Hematopoietic multipotent progenitor cell treated with erythropoietin and hydrocortisone succinate and interleukin-3 and kit ligand, for 15 days (in vitro differentiated cells): ENCODE data around the gene RASGRP4.

ENCODE experiments used
- DNase-seq: peaks from one replicate; pipeline ENCODE4 v3.0.0-alpha.2; 2015; ENCODE audit warnings: low spot score

The RASGRP4 gene

GRCh38 chr19:38389101-38389925 is 36.7 kb downstream of the RASGRP4 start:
- DNase-seq, result no peak

DNA sequence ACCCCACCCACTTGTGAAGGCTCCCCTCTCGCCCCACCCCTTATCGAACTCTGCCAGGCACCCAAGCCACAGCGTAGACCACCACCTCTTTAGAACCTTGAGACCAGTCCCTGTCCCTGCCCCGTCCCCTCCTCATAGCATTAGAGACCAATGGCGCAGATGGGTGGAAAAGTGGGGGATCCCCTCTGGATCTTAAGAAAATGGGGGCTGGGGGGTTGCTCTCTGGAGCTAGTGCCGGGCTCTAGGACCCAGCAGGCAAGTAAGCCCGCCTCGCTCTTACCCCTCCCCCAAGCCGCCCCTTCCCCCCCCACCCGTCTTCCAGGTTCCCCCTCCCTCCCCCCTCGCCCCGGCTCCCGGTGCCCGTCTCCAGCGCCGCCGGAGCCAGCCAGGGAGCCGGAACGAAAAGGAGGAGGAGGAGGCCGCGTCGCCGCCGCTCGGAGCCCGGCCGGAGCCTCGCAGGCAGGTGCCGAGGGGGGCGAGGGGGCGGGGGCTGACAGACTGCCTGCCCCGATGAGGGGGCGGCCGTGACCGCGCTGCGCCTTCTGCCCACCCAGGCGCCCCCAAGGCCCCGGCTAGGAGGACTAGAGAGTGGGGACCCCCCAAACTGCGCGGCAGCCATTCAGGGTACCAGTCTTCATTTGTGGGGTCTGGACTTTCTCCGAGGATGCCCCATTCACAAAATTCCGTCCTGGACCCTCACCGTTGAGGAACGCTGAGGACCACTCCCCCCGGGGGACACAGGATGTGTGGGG is 37.5 kb downstream of the RASGRP4 start, which contains the start of gene SPRED3:
Gene SPRED3 (plus strand): TSS at position 349 of the 752 bp plus-strand sequence. CDS start 1,606 bp downstream, outside the sequence.
- no peak for DNase-seq

DNA sequence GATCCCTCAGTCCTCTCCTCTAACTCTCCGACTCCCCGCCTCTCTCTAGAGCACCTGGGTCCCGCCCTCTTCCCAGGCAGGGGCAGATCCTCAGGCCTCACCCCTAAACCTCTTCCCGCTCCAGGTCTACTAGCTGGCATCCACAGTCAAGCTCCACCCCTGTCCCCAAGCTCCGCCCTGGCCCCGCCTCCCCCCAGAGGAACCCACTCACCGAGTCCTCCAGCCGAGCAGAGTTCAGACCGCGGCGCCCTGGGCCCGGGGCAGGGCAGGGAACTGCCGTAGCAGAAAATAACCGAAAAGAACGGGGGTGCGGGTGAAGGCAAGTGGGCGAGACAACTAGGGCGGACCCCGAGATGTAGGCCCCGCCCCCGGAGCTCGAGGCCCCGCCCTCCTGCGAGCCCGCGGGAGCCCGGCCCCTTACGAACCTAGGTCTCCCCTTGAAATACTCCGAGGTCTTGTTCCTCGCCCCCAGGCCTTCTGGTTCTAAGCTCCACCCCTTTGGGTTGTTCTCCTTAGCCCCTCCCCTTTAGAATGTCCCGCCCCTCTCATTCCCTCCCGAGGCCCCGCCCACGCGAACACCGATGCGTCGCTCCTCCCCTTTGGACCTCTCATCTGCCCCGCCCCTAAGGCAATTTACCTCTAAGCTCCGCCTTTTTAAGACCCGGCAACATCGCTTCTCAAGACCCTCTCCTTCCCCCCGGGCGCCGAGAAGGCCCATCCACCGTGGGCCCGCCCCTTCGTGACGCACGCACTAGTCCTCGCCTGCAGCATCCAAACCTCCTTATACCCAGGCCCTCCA is 38.3 kb downstream of the RASGRP4 start, which contains the start of gene GGN:
Gene GGN (minus strand): TSS at position 485 of the 799 bp plus-strand sequence. CDS start 773 bp downstream, outside the sequence.
- peak; percentile 74 for DNase-seq

GRCh38 chr19:38386971-38387549 is 39.0 kb downstream of the RASGRP4 start:
- no peak for DNase-seq

DNA sequence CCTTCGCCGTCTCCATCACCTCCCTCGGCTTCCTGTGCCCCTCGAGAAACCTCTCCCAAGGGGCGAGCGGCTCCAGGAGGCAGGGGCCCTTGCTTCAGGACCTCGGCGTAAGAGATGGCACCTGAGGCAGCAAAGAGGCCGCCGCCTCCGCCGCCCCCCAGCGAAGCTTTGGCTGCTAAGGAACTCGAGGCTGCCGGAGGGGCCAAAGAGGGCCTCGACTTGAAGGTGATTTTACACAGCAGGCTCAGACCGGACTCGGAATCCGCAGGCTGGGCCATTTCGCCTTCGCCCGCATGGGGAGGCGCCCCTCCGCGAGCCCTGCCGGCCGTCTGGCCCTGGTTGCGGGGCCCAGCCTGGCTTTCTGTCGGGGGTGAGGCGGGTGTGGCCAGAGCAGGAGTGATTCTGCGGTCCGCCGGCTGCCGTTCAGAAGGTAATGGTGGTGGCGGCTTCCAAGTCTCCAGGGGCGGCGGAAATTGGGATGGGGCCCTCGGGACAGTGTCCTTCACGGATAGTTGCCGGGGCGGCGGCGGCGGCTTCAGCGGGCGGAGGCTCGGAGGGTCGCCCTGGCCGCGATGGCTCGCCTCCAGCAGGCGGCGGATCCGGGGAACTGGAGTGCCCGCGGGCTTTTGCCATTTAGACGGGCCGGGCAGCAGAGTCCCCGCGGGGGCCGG is 39.6 kb downstream of the RASGRP4 start:
- no peak for DNase-seq

- no peak for DNase-seq
Observed at GRCh38 chr19:38385804-38386257, 40.2 kb downstream of the RASGRP4 start.

- DNase-seq, result no peak
Observed at GRCh38 chr19:38385057-38385803, 40.8 kb downstream of the RASGRP4 start.

GRCh38 chr19:38384209-38385027 is 41.6 kb downstream of the RASGRP4 start:
- DNase-seq, result peak; percentile 27

GRCh38 chr19:38383743-38384142 is 42.3 kb downstream of the RASGRP4 start:
- DNase-seq, result no peak

DNA sequence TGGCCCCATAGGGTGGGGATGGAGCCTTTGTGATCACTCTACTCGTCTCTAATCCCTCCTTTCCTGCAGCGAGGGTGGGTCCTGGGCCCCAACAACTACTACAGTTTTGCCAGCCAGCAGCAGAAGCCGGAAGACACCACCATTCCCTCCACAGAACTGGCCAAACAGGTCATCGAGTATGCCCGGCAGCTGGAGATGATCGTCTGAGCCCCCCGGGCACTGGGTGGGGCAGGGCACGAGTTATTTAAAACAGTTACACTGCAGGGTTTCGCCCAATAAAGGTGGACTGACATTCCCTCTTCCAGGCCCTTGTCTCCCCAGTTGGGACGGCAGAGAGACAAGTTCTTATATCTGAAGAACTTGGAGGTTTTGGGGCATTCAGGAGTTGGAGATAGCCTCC is 42.8 kb downstream of the RASGRP4 start:
- no peak for DNase-seq

- DNase-seq, result no peak
Observed at GRCh38 chr19:38381138-38381537, 44.9 kb downstream of the RASGRP4 start.

DNA sequence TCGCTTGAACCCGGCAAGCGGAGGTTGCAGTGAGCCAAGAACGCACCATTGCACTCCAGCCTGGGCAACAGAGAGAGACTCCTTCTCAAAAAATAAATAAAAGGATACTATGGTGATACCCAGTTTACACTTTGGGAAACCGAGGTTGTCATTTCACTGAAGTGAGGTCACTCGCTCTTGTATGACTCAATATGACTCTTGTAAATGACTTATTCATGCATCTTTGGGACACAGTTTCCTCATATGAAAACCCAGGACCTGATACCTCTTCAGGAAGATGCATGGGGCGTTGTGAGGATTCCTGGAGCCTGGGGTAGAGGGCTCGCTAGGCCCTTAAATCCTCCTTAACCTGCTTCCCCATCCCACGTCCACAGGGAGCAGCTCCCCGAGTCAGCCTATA is 47.2 kb downstream of the RASGRP4 start:
- DNase-seq, result no peak

DNA sequence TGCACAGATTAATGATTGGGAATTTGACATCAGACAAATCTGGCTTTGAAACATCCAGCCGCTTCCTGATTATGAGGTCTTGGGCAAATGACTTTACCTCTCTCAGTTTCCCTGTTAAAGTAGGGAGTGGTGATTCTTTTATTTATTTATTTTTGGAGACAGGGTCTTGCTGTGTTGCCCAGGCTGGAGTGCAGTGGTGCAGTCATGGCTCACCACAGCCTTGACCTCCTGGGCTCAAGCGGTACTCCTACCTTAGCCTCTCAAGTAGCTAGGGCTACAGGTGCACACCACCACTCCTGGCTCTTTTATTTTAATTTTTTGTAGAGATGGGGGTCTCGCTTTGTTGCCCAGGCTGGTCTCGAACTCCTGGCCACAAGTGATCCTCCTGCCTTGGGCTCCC is 49.0 kb downstream of the RASGRP4 start:
- no peak for DNase-seq

DNA sequence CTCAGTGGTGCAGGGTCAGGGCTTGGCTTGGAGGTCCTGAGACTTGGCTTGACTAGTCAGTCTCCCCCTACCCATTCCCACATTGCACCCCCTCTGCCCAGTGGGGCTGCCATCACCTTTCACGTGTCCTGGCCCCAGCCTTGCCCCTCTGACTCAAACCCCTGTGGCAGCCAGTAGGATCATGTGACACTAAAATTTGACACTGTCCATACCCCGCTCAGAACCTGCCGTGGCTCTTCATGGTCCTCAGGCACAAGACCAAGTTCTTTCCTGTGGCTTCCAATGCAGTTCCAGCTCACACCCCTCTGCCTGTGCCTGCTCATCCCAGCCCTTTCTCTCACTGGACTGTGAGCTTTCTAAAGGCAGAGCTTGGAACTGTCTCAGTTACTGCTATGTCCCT is 49.4 kb downstream of the RASGRP4 start:
- DNase-seq, result no peak

- DNase-seq, result no peak
Observed at GRCh38 chr19:38375748-38376147, 50.3 kb downstream of the RASGRP4 start.

GRCh38 chr19:38375098-38375493 is 50.9 kb downstream of the RASGRP4 start:
- DNase-seq, result no peak

DNA sequence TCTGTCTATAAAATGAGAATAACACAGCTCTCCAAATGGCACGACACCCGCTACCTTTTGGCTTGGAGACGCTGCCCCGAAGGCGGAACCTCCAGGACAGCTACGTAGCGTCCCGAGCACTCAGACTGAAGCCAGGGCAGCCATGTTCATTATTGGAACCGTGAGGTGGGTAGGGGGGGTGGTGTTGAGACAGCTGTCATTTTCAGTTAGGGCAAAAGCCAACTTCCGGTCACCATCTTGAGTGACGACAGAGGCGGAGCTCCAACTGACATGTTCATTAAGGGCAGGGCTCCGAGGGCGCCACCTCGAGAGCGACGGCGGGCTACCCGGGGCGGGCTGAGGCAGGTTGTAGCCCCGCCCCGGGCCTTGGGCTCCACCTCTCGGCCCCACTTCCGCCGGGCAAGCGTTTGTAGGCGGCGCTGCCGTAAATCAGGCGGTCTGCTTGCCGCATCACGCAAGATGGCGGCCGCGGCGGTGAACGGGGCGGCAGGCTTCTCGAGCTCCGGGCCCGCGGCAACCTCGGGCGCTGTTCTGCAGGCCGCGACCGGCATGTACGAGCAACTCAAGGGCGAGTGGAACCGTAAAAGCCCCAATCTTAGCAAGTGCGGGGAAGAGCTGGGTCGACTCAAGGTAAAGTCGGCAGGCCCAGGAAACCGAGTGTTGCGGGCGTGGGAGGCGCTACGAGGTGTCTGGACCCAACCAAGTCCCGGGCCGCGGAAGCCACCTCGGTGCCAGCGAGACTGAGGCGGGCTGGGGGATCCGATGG is 51.5 kb downstream of the RASGRP4 start, which contains the start of gene PSMD8:
Gene PSMD8 (plus strand): TSS at position 240 of the 766 bp plus-strand sequence. CDS start 31 bp downstream, at position 271.
- peak; percentile 100 for DNase-seq

DNA sequence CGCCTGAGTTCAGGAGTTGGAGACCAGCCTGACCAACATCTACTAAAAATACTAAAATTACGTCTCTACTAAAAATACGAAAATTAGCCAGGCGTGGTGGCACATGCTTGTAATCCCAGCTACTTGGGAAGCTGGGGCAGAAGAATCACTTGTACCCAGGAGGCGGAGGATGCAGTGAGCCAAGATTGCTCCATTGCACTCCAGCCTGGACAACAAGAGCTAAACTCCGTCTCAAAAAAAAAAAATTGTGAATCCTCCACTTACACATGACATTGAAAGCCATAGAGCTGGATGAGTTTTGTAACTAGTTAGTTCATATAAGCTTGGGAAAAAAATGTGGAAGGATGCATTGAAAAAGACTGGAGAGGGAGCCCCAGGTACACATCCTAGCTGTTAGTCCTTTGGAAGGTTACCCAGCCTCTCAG is 52.1 kb downstream of the RASGRP4 start:
- no peak for DNase-seq

DNA sequence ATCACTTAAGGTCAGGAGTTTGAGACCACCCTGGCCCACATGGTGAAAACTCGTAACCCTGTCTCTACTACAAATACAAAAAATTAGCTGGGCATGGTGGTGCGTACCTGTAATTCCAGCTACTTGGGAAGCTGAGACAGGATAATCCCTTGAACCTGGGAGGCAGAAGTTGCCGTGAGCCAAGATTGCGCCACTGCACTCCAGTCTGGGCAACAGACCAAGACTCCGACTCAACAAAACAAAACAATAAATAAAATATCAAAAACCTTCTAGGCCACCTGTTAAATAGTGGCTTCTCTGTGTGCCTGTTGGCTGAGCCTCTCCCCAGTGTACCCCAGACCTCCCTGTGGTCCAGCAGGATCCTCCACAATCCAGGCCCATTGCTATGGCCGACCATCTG is 54.9 kb downstream of the RASGRP4 start:
- no peak for DNase-seq
